ENCODE measurements around the gene EI24. TPM values are rescaled to one million over a fixed set of nuclear protein-coding genes. Genes with fewer than 3 reads are reported as not detected.
"Not testable (repeated sequence)": the region's sequence is repeated elsewhere in the genome, so short reads cannot be mapped to it uniquely, and the experiment has no call there.

EI24 gene
- total RNA-seq = 10 to 100 TPM; 28.7 to 29.1 TPM

DNA sequence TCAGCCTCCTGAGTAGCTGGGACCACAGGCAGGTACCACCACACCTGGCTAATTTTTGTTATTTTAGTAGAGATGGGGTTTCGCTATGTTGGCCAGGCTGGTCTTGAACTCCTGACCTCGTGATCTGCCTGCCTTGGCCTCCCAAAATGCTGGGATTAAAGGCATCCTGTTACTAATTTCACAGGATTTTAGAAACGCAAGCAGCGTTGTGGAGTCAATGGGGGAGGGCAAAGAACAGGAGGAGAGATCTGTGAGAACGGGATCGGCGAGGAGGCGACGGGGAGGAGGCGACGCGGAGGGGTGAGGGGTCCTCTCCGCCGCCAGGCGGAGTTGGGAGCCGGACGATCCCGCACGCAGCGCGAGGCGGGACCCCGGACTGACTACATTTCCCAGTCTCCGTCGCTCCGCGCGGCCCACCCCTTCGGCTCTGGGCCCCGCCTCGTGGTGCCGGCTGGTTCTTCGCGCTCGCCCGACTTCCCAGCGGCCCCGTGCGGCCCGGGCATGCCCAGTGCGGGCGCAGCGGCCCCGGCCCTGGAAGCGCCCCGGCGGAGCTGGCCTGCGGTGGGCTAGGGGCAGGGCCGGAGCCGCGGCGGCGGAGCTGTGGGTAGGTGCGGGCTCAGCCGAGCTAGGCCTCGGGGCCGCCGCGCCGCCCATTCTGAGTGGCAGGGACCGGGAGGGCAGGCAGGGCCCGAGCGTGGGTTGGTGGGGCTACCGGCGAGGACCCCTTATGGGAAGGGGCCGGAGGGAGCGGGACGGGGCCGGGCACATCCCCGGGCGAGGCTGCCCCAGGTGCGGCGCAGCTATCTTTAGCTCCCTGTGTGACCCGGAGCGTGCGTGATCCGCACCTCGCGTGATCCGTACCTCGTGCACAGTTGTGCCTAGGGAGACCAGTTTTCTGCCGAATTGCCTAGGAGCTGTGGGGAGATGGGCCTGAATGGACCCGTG is at the start of gene EI24:
TSS of gene EI24 (plus strand) at position 508 of the 945 bp plus-strand sequence. CDS start 3,051 bp downstream, outside the sequence.
- intact Hi-C loops (cut with micrococcal nuclease) = loop anchor here (1.0 kb wide), 2 partner anchors 23 to 318 kb away; partner anchors contain the start of genes HYLS1 and STT3A
- H3K27ac Mint-ChIP-seq = peak within 1 kb of the TSS; percentile 91
- peaks cover 21% of the 10 kb centered on the region for H3K4me1 Mint-ChIP-seq (ENCODE audit: low read depth)
- peak within 1 kb of the TSS; percentile 92 for H3K4me3 Mint-ChIP-seq
- ChIA-PET CTCF (interaction anchor here (0.8 to 1.6 kb wide), 12 partner anchors 13 to 807 kb away, joined by 3 to 18 read pairs (median 4); partner anchors contain the start of genes CHEK1, HYLS1, PUS3 and STT3A), POLR2A (interaction anchor here (1.1 to 3.8 kb wide), 8 partner anchors 9 to 946 kb away, joined by 3 to 72 read pairs (median 6); partner anchors contain the start of genes CHEK1, HYLS1, STT3A and TBRG1)
- DNase-seq = peak; percentile 93
- peaks cover 16% of the 10 kb centered on the region for H3K36me3 Mint-ChIP-seq
- H3K9me3 Mint-ChIP-seq = no peaks in the 10 kb centered on the region
- no peaks in the 10 kb centered on the region for H3K27me3 Mint-ChIP-seq

DNA sequence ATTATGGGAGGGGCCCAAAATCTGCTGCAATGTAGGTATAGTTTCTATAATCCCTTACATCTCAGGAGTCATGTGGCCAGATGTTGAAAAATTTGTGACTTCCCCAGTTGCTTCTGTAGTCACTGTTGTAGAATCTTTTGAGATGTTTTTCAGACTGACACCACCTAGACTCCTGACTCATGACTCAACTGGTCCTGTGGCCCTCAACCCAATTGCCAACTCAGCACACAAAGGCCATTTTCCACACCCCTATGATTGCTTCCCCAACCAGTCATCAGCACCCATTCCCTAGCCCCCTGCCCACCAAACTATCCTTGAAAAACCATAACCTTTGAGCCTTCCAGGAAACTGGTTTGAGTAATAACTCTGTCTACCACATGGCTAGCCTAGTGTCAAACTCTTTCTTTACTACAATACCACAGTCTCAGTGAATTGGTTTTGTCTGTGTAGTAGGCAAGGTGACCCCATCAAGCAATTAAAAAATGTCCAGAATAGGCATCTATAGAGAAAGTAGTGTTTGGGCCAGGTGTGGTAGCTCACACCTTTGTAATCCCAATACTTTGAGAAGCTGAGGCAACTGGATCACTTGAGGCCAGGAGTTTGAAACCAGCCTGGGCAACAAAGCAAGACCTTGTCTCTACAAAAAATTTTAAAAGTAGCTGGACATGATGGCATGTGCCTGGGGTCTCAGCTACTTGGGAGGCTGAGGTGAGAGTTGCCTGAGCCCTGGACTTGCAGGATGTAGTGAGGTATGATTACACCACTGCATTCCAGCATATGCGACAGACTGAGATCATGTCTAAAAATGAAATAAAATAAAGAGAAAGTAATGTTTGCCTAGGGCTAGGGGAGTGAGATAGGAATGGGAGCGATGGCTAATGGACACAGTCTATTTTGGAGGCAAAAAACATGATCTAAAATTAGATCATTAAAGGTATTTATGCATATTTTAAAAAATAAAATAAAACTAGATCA is 49.1 kb upstream of the EI24 start:
- Mint-ChIP-seq H3K27ac (no peak overlapping the region), H3K4me1 (ENCODE audit: low read depth) (peaks cover 4% of the 10 kb centered on the region), H3K27me3 (no peaks in the 10 kb centered on the region), H3K9me3 (peaks cover 7% of the 10 kb centered on the region), H3K4me3 (no peak overlapping the region), H3K36me3 (peaks cover under 1% of the 10 kb centered on the region)
- peak; percentile 22 for DNase-seq
- intact Hi-C loops (cut with micrococcal nuclease) = loop anchor here (10.0 kb wide), 1 partner anchor 545 kb away; the partner anchor contains the start of gene CDON
- ChIA-PET POLR2A (no interaction called here), CTCF (no interaction called here)

GRCh38 chr11:125525303-125525702 is 44.0 kb upstream of the EI24 start:
- DNase-seq = no peak
- H3K9me3 Mint-ChIP-seq = peaks cover 9% of the 10 kb centered on the region
- no peaks in the 10 kb centered on the region for H3K4me1 Mint-ChIP-seq (ENCODE audit: low read depth)
- H3K36me3 Mint-ChIP-seq = peaks cover 4% of the 10 kb centered on the region
- POLR2A ChIA-PET = no interaction called here
- H3K27me3 Mint-ChIP-seq = no peaks in the 10 kb centered on the region
- intact Hi-C loops (cut with micrococcal nuclease) = no loop called here
- no peak overlapping the region for H3K4me3 Mint-ChIP-seq
- CTCF ChIA-PET = no interaction called here
- H3K27ac Mint-ChIP-seq = no peak overlapping the region

DNA sequence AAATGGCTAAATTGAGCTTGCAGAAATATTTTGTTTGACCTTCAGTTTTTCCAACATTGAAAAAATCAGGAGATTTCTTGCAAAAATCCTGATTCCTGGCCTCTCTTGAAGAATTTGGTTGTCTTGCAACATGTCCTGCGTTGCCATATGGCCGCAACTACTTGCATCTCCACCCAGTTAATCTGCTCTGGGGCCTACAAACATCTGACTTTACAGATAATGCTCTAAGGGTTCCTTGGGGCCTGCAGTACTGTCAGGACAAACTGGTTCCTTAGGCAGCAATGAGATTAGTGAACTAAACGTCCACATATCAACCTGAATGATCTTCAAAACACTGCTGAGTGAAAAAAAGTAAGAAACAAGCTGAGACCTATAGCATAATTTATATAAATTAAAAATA is 36.6 kb upstream of the EI24 start:
- CTCF ChIA-PET = no interaction called here
- intact Hi-C loops (cut with micrococcal nuclease) = no loop called here
- POLR2A ChIA-PET = no interaction called here
- H3K4me3 Mint-ChIP-seq = no peak overlapping the region
- H3K9me3 Mint-ChIP-seq = no peaks in the 10 kb centered on the region
- no peak overlapping the region for H3K27ac Mint-ChIP-seq
- H3K4me1 Mint-ChIP-seq (ENCODE audit: low read depth) = no peaks in the 10 kb centered on the region
- DNase-seq = no peak
- H3K27me3 Mint-ChIP-seq = peaks cover 2% of the 10 kb centered on the region
- H3K36me3 Mint-ChIP-seq = no peaks in the 10 kb centered on the region

DNA sequence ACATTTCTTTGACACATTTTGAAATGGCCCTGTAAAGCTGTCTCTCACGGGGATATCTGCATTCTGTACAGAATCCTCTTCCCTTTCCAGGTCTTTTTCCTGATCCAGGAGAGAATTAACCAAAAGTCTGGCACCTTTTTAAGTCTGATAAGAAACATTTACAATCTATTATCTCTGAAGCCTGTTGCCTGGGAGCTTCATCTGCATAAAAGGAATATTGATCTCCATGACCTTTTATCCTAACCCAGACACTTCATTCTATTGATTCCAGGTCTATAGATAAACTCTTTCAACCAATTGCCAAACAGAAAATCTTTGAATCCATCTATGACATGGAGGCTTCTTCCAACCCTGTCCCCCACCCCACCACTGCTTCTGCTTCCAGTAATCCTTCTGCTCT is 33.7 kb upstream of the EI24 start:
- ChIA-PET CTCF (no interaction called here), POLR2A (no interaction called here)
- H3K27me3 Mint-ChIP-seq = peaks cover 2% of the 10 kb centered on the region
- H3K36me3 Mint-ChIP-seq = no peaks in the 10 kb centered on the region
- H3K27ac Mint-ChIP-seq = no peak overlapping the region
- no peaks in the 10 kb centered on the region for H3K9me3 Mint-ChIP-seq
- H3K4me3 Mint-ChIP-seq = no peak overlapping the region
- no peaks in the 10 kb centered on the region for H3K4me1 Mint-ChIP-seq (ENCODE audit: low read depth)
- DNase-seq = no peak
- intact Hi-C loops (cut with micrococcal nuclease) = no loop called here

DNA sequence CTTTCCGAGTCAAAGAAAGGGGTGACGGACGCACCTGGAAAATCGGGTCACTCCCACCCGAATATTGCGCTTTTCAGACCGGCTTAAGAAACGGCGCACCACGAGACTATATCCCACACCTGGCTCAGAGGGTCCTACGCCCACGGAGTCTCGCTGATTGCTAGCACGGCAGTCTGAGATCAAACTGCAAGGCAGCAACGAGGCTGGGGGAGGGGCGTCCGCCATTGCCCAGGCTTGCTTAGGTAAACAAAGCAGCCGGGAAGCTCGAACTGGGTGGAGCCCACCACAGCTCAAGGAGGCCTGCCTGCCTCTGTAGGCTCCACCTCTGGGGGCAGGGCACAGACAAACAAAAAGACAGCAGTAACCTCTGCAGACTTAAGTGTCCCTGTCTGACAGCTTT is 32.4 kb upstream of the EI24 start:
- H3K27ac Mint-ChIP-seq; POLR2A ChIA-PET; intact Hi-C loops (cut with micrococcal nuclease); H3K36me3 Mint-ChIP-seq; H3K4me3 Mint-ChIP-seq; H3K9me3 Mint-ChIP-seq; CTCF ChIA-PET; DNase-seq; H3K4me1 Mint-ChIP-seq (ENCODE audit: low read depth); H3K27me3 Mint-ChIP-seq: not testable (repeated sequence)

DNA sequence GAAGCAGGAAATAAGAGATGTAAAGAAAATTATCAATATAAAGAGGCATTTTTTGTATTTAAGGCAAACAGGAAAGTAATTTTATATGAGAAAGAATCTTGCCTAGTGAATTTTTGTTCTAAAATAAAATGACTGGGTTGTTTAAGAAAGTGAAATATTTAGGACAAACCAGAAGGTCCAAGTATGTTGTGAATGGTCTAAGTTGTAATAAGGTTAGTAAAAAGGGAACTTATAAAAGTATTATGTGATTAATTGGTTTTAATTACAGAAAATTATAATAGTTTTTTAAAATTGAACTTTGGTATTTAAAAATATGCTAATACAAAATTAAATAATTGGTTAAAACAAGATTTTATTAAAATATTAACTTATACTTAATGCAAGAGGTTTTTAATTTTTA is 26.6 kb upstream of the EI24 start:
- ChIA-PET CTCF (no interaction called here), POLR2A (no interaction called here)
- H3K27me3 Mint-ChIP-seq = no peaks in the 10 kb centered on the region
- no peak for DNase-seq
- no peak overlapping the region for H3K4me3 Mint-ChIP-seq
- H3K27ac Mint-ChIP-seq = no peak overlapping the region
- H3K4me1 Mint-ChIP-seq (ENCODE audit: low read depth) = no peaks in the 10 kb centered on the region
- peaks cover 16% of the 10 kb centered on the region for H3K9me3 Mint-ChIP-seq
- intact Hi-C loops (cut with micrococcal nuclease) = no loop called here
- H3K36me3 Mint-ChIP-seq = peaks cover 9% of the 10 kb centered on the region

DNA sequence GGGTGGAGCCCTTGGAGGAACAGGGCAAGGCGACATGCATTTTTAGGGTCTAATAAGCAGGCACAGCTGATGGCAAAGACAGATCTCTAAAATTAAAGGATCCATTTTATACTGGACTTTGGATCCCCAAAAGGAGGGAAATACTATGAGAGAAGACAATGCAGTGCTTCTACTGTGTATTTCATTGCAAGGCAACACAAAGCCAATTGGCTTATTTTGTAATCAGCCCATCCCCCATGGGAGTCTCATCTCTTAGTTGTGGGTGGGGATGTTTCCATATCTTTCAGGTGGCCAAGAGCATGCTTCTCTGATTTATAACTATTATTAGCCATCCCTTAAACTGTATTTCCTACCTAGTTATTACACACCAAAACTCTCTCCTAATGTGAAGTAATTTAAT is 18.5 kb upstream of the EI24 start:
- ChIA-PET CTCF (no interaction called here), POLR2A (no interaction called here)
- intact Hi-C loops (cut with micrococcal nuclease) = no loop called here

DNA sequence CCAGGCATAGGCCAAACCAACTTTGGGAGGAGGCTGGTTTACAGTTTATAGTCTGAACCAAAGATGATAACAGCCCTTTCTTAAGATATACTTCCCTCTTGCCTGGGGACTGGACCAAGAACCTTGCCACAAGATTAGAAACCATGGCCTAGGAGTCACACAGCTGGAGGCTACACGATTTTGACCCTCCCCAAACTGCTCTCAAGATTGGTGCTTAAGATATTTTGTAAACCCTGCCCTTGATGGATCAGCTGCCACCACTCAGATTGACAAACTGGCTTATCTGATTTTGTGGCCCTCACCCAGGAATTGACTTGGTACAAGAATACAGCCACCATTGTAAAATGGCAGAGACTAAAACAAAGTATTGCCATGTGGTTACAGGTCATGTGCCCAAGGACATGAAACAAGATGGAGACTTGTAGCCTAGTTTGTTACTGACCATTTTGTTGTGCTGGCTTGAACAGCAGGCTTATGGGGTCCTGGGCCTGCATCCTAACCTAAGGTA is 17.4 kb upstream of the EI24 start:
- H3K27ac Mint-ChIP-seq = no peak overlapping the region
- intact Hi-C loops (cut with micrococcal nuclease) = no loop called here

More for the DNA sequence above, 18.5 kb upstream of the EI24 start:
- Mint-ChIP-seq H3K9me3 (peaks cover 36% of the 10 kb centered on the region), H3K4me3 (no peak overlapping the region), H3K27ac (no peak overlapping the region), H3K27me3 (peaks cover 3% of the 10 kb centered on the region), H3K4me1 (ENCODE audit: low read depth) (no peaks in the 10 kb centered on the region), H3K36me3 (peaks cover 24% of the 10 kb centered on the region)
- DNase-seq = no peak

GRCh38 chr11:125552927-125553326 is 16.4 kb upstream of the EI24 start:
- intact Hi-C loops (cut with micrococcal nuclease) = no loop called here
- ChIA-PET CTCF (no interaction called here), POLR2A (no interaction called here)
- no peak overlapping the region for H3K27ac Mint-ChIP-seq
- H3K27me3 Mint-ChIP-seq = peaks cover 3% of the 10 kb centered on the region
- DNase-seq = no peak
- H3K36me3 Mint-ChIP-seq = peaks cover 28% of the 10 kb centered on the region
- peaks cover 37% of the 10 kb centered on the region for H3K9me3 Mint-ChIP-seq
- H3K4me3 Mint-ChIP-seq = no peak overlapping the region
- H3K4me1 Mint-ChIP-seq (ENCODE audit: low read depth) = no peaks in the 10 kb centered on the region

More for the DNA sequence above, 17.4 kb upstream of the EI24 start:
- peaks cover 37% of the 10 kb centered on the region for H3K9me3 Mint-ChIP-seq
- ChIA-PET CTCF (interaction anchor here (1.2 kb wide), 1 partner anchor 18 kb away, joined by 3 read pairs; no protein-coding TSS in a partner anchor), POLR2A (no interaction called here)
- peaks cover 3% of the 10 kb centered on the region for H3K27me3 Mint-ChIP-seq
- DNase-seq = no peak
- H3K4me1 Mint-ChIP-seq (ENCODE audit: low read depth) = no peaks in the 10 kb centered on the region
- H3K36me3 Mint-ChIP-seq = peaks cover 28% of the 10 kb centered on the region
- H3K4me3 Mint-ChIP-seq = no peak overlapping the region

GRCh38 chr11:125553357-125553756 is 15.9 kb upstream of the EI24 start:
- DNase-seq = no peak
- CTCF ChIA-PET = no interaction called here
- peaks cover 37% of the 10 kb centered on the region for H3K9me3 Mint-ChIP-seq
- H3K4me3 Mint-ChIP-seq = no peak overlapping the region
- H3K4me1 Mint-ChIP-seq (ENCODE audit: low read depth) = no peaks in the 10 kb centered on the region
- POLR2A ChIA-PET = no interaction called here
- intact Hi-C loops (cut with micrococcal nuclease) = no loop called here
- H3K27me3 Mint-ChIP-seq = peaks cover 3% of the 10 kb centered on the region
- H3K27ac Mint-ChIP-seq = no peak overlapping the region
- H3K36me3 Mint-ChIP-seq = peaks cover 28% of the 10 kb centered on the region

- H3K4me3 Mint-ChIP-seq = no peak overlapping the region
- CTCF ChIA-PET = no interaction called here
- DNase-seq = no peak
- peaks cover 28% of the 10 kb centered on the region for H3K36me3 Mint-ChIP-seq
- H3K27me3 Mint-ChIP-seq = peaks cover 3% of the 10 kb centered on the region
- peaks cover 37% of the 10 kb centered on the region for H3K9me3 Mint-ChIP-seq
- POLR2A ChIA-PET = interaction anchor here (1.3 kb wide), 1 partner anchor 16 kb away, joined by 3 read pairs; no protein-coding TSS in a partner anchor
- intact Hi-C loops (cut with micrococcal nuclease) = no loop called here
- no peak overlapping the region for H3K27ac Mint-ChIP-seq
- H3K4me1 Mint-ChIP-seq (ENCODE audit: low read depth) = no peaks in the 10 kb centered on the region
These were observed 15.2 kb upstream of the EI24 start for GRCh38 chr11:125554038-125554437.
